GM12891 (cell line): Measurements from ENCODE around the gene PPP2R2D.

Source experiments
- DNase-seq: peaks from one replicate; pipeline ENCODE4 v3.0.0; 2011; ENCODE audit warnings: low spot score; ENCODE audit not compliant: insufficient read length
- FAIRE-seq: peaks from 2 replicates; lab custom pipeline; 2011; peaks lifted over from hg19 to GRCh38; lab: Jason Lieb, UNC
- PAX5 ChIP-seq: IDR thresholded peaks from 2 replicates; pipeline ENCODE4 v1.6.1; 2011; ENCODE audit warnings: low read length, moderate library complexity, mild to moderate bottlenecking; ENCODE audit not compliant: insufficient read depth, severe bottlenecking
- POLR2A ChIP-seq: IDR thresholded peaks from 2 replicates; pipeline ENCODE4 v1.6.1; 2011; ENCODE audit warnings: low read depth, low read length, control low read depth
- POLR2AphosphoS5 ChIP-seq: IDR thresholded peaks from 2 replicates; pipeline ENCODE4 v1.6.1; 2011; ENCODE audit warnings: low read depth, low read length, control low read depth
- POU2F2 ChIP-seq: IDR thresholded peaks from 2 replicates; pipeline ENCODE4 v1.6.1; 2011; ENCODE audit warnings: low read depth, mild to moderate bottlenecking, control low read depth, low read length, moderate library complexity
- SPI1 ChIP-seq: IDR thresholded peaks from 2 replicates; pipeline ENCODE4 v1.6.1; 2011; ENCODE audit warnings: low read depth, low read length, control low read depth
- TAF1 ChIP-seq: IDR thresholded peaks from 2 replicates; pipeline ENCODE4 v1.6.1; 2011; ENCODE audit warnings: low read depth, low read length, control low read depth

Gene PPP2R2D

GRCh38 chr10:131935260-131935659 is 34.5 kb downstream of the PPP2R2D start:
- TF ChIP-seq POU2F2 (no peak), POLR2A (no peak), POLR2AphosphoS5 (no peak), SPI1 (no peak), PAX5 (no peak), TAF1 (no peak)
- DNase-seq (no peak), FAIRE-seq (no peak)

GRCh38 chr10:131936294-131936693 is 35.5 kb downstream of the PPP2R2D start:
- no peak for DNase-seq
- TF ChIP-seq SPI1 (no peak), PAX5 (no peak)
- FAIRE-seq: no peak

GRCh38 chr10:131936736-131937135 is 35.9 kb downstream of the PPP2R2D start:
- TF ChIP-seq POLR2AphosphoS5 (no peak), PAX5 (no peak), TAF1 (no peak), POU2F2 (no peak), SPI1 (no peak), POLR2A (no peak)
- no peak for DNase-seq
- FAIRE-seq: no peak

GRCh38 chr10:131937836-131938235 is 37.0 kb downstream of the PPP2R2D start:
- TF ChIP-seq POU2F2: no peak
- no peak for TF ChIP-seq POLR2A
- no peak for TF ChIP-seq POLR2AphosphoS5
- no peak for TF ChIP-seq SPI1
- TF ChIP-seq TAF1: no peak
- no peak for TF ChIP-seq PAX5
- DNase-seq (no peak), FAIRE-seq (no peak)

GRCh38 chr10:131938681-131939080 is 37.9 kb downstream of the PPP2R2D start:
- no peak for DNase-seq
- TF ChIP-seq TAF1: no peak
- no peak for TF ChIP-seq SPI1
- TF ChIP-seq POU2F2: no peak
- TF ChIP-seq PAX5: no peak
- TF ChIP-seq POLR2AphosphoS5: no peak
- no peak for TF ChIP-seq POLR2A
- FAIRE-seq: no peak

GRCh38 chr10:131942455-131942854 is 41.6 kb downstream of the PPP2R2D start:
- FAIRE-seq (no peak), DNase-seq (no peak)
- TF ChIP-seq PAX5: no peak
- TF ChIP-seq SPI1: no peak

- no peak for FAIRE-seq
- TF ChIP-seq PAX5 (no peak), POLR2A (no peak), POLR2AphosphoS5 (no peak), TAF1 (no peak), POU2F2 (no peak), SPI1 (no peak)
- DNase-seq: no peak
These were observed 42.4 kb downstream of the PPP2R2D start for GRCh38 chr10:131943021-131943814.

GRCh38 chr10:131944412-131944811 is 43.6 kb downstream of the PPP2R2D start:
- no peak for FAIRE-seq
- no peak for TF ChIP-seq PAX5
- TF ChIP-seq POLR2A: no peak
- no peak for TF ChIP-seq TAF1
- TF ChIP-seq POLR2AphosphoS5: no peak
- no peak for TF ChIP-seq POU2F2
- no peak for TF ChIP-seq SPI1
- no peak for DNase-seq

GRCh38 chr10:131944976-131945695 is 44.3 kb downstream of the PPP2R2D start:
- DNase-seq: no peak

GRCh38 chr10:131946321-131946751 is 45.5 kb downstream of the PPP2R2D start:
- FAIRE-seq: no peak
- TF ChIP-seq SPI1 (no peak), PAX5 (no peak), POLR2A (no peak), TAF1 (no peak), POU2F2 (no peak), POLR2AphosphoS5 (no peak)
- no peak for DNase-seq

More at GRCh38 chr10:131944976-131945695, 44.3 kb downstream of the PPP2R2D start:
- TF ChIP-seq PAX5 (no peak), POLR2AphosphoS5 (no peak), POLR2A (no peak), TAF1 (no peak), SPI1 (no peak)
- FAIRE-seq: no peak
